ENCODE measurements around the gene NKAIN2.

GRCh38 chr6:124445581-124445980 is 641.9 kb downstream of the NKAIN2 start:
- no peak for TF ChIP-seq CTCF (conservative IDR thresholded peaks at IDR 0.05; ENCODE audit: low read depth, low read length)
- TF ChIP-seq EZH2 (IDR thresholded peaks at IDR 0.05; ENCODE audit: borderline replicate concordance, low read depth, low read length, poor library complexity, severe bottlenecking) = no peak
